ENCODE measurements around the gene PIR. TPM values are rescaled to one million over a fixed set of nuclear protein-coding genes. Genes with fewer than 3 reads are reported as not detected.

PIR gene
- total and polyA plus RNA-seq, 2 donors (not counting 3 experiments of a cell fraction or from before 2014, with no cell fraction given), result 89.0 to 108 TPM

GRCh38 chrX:15425024-15425423 is 68.1 kb downstream of the PIR start:
- H3K4me3 ChIP-seq (replicated peaks in 1 of 3; ENCODE audit: insufficient read depth in 1 of 3, low read depth in 1 of 3, low read length in 3 of 3), result no peak overlapping the region
- no peak for FAIRE-seq
- no peak overlapping the region for H3K4me2 ChIP-seq (ENCODE audit: insufficient read depth, low read length)
- DNase-seq (ENCODE audit: low read depth, low spot score), result no peak
- no peaks in the 10 kb centered on the region for H4K20me1 ChIP-seq (replicated peaks; ENCODE audit: control insufficient read depth, extremely low read depth, insufficient read depth, low read length)
- peaks cover 39% of the 10 kb centered on the region for H3K79me2 ChIP-seq (ENCODE audit: control insufficient read depth, insufficient read depth, low read length)
- ChIA-PET CTCF (no interaction called here), POLR2A (no interaction called here)
- H3K9ac ChIP-seq (replicated peaks; ENCODE audit: extremely low read depth, insufficient read depth, low read length), result no peak overlapping the region
- H3K27me3 ChIP-seq (ENCODE audit: control insufficient read depth in 2 of 2, insufficient read depth in 2 of 2, low read length in 2 of 2), result no peaks in the 10 kb centered on the region
- no peak for TF ChIP-seq MYC (IDR thresholded peaks at IDR 0.05; ENCODE audit: low read depth, low read length)
- no peak for TF ChIP-seq JUN (IDR thresholded peaks at IDR 0.05; ENCODE audit: borderline replicate concordance, insufficient read depth, insufficient read length, low read depth)
- TF ChIP-seq EZH2 (IDR thresholded peaks at IDR 0.05; ENCODE audit: borderline replicate concordance, low read depth, low read length, severe bottlenecking), result no peak
- TF ChIP-seq POLR2AphosphoS5 (IDR thresholded peaks at IDR 0.05; ENCODE audit: insufficient read depth, low read depth, low read length), result no peak
- no peak for TF ChIP-seq POLR2A (IDR thresholded peaks at IDR 0.05; ENCODE audit: low read depth, low read length)
- no peak for TF ChIP-seq MAX (IDR thresholded peaks at IDR 0.05; ENCODE audit: insufficient read depth, insufficient read length)
- TF ChIP-seq GATA2 (IDR thresholded peaks at IDR 0.05; ENCODE audit: insufficient read depth, insufficient read length, low read depth, low read length), result no peak
- TF ChIP-seq FOS (IDR thresholded peaks at IDR 0.05; ENCODE audit: borderline replicate concordance, insufficient read depth, low read length), result no peak
- no peak for TF ChIP-seq CTCF (IDR thresholded peaks at IDR 0.05; ENCODE audit: extremely low read depth in 1 of 2, insufficient read depth in 1 of 2, low read depth in 1 of 2, low read length in 2 of 2)
- intact Hi-C loops (cut with micrococcal nuclease), result no loop called here
- dilution Hi-C loops (cut with MboI; ENCODE audit: extremely low pct_ligation_motif_present, low sequenced_read_pairs), result no loop called here
- no peak overlapping the region for H3K27ac ChIP-seq (ENCODE audit: insufficient read depth, low read depth, low read length)
- no peaks in the 10 kb centered on the region for H3K4me1 ChIP-seq (ENCODE audit: control insufficient read depth, extremely low read depth, insufficient read depth, low read length)
- no peak overlapping the region for H2AFZ ChIP-seq (ENCODE audit: low read depth, low read length)
- BruUV-seq (replicated peaks), result no TSS peak
- H3K36me3 ChIP-seq (ENCODE audit: control insufficient read depth in 2 of 2, extremely low read depth in 1 of 2, insufficient read depth in 2 of 2, low read length in 2 of 2), result peaks cover 2% of the 10 kb centered on the region in 2 experiments
- no peaks in the 10 kb centered on the region for H3K9me1 ChIP-seq (replicated peaks; ENCODE audit: control insufficient read depth, extremely low read depth, insufficient read depth, low read length)
- no peaks in the 10 kb centered on the region for H3K9me3 ChIP-seq (replicated peaks; ENCODE audit: control insufficient read depth, insufficient read depth, low read length)
